A673 (cell line): ENCODE measurements around the gene MORN5. TPM values are rescaled to one million over a fixed set of nuclear protein-coding genes. Genes with fewer than 3 reads are reported as not detected.

Experiments
- BruUV-seq: library from RNA; stranded (reverse); fragments of 400-500 nt; replicated peaks from 2 replicates; lab custom pipeline; 2021; lab: Mats Ljungman, UMichigan
- CTCF ChIA-PET: fragments of 300-600 bp; sonication (Branson Sonifier 250); formaldehyde crosslinking; loops from one replicate; lab custom pipeline; 2022; ENCODE audit warnings: antibody characterized with exemption; lab: Charles Lee
- POLR2A ChIA-PET: fragments of 300-600 bp; sonication (Branson Sonifier 250); formaldehyde crosslinking; loops from one replicate; lab custom pipeline; 2022; ENCODE audit warnings: antibody characterized with exemption; ENCODE audit not compliant: low non-redundant PET; lab: Charles Lee
- DNase-seq: peaks from one replicate; pipeline ENCODE4 v3.0.0-alpha.2; 2015; ENCODE audit warnings: low spot score
- H3K27ac ChIP-seq: fragments of 200-600 bp; sonication (generic); 2 replicates; pipeline ENCODE4 v1.5.1; 2016; ENCODE audit warnings: mixed run types, low read depth, mild to moderate bottlenecking, mixed read lengths, antibody characterized with exemption, low read length; ENCODE audit not compliant: poor library complexity, severe bottlenecking
- H3K27me3 ChIP-seq: fragments of 200-600 bp; sonication (generic); replicated peaks from 2 replicates; pipeline ENCODE4 v1.6.1; 2017; ENCODE audit warnings: mixed run types, low read depth, mild to moderate bottlenecking, mixed read lengths, antibody characterized with exemption, low read length; ENCODE audit not compliant: insufficient read depth, poor library complexity
- H3K36me3 ChIP-seq: fragments of 200-600 bp; sonication (generic); 2 replicates; pipeline ENCODE4 v1.6.1; 2016; ENCODE audit warnings: mixed run types, mild to moderate bottlenecking, mixed read lengths, antibody characterized with exemption, low read length; ENCODE audit not compliant: insufficient read depth, poor library complexity, severe bottlenecking
- H3K4me1 ChIP-seq: fragments of 200-600 bp; sonication (generic); 2 replicates; pipeline ENCODE4 v1.6.1; 2017; ENCODE audit warnings: mixed run types, mild to moderate bottlenecking, mixed read lengths, antibody characterized with exemption, low read length; ENCODE audit not compliant: insufficient read depth, poor library complexity, severe bottlenecking
- H3K4me3 ChIP-seq: fragments of 200-600 bp; sonication (generic); 2 replicates; pipeline ENCODE4 v1.5.1; 2016; ENCODE audit warnings: low read depth, mixed run types, mild to moderate bottlenecking, mixed read lengths, low read length; ENCODE audit not compliant: poor library complexity, severe bottlenecking
- H3K9me3 ChIP-seq: fragments of 200-600 bp; sonication (generic); 2 replicates; pipeline ENCODE4 v1.6.1; 2016; ENCODE audit warnings: mixed run types, low read depth, mild to moderate bottlenecking, mixed read lengths, antibody characterized with exemption, low read length; ENCODE audit not compliant: poor library complexity, severe bottlenecking
- EZH2 ChIP-seq: fragments of 200-600 bp; sonication (generic); IDR thresholded peaks from 2 replicates; pipeline ENCODE4 v1.6.1; 2017; ENCODE audit warnings: borderline replicate concordance, low read depth, mild to moderate bottlenecking, mixed read lengths, antibody characterized with exemption, low read length; ENCODE audit not compliant: poor library complexity, severe bottlenecking
- intact Hi-C: fragments of 100-400 bp; cut with micrococcal nuclease; formaldehyde crosslinking; loops from one replicate; pipeline ENCODE4 v1.10.0; 2022; ENCODE audit not compliant: unreplicated experiment
- total RNA-seq: library from RNA; stranded (reverse); gene quantifications from 2 replicates; pipeline ENCODE4 v1.2.3, GENCODE V29; 2021
- TF ChIP-seq, protein P1 (sequence below): fragments of 300-800, 200-600 bp; sonication (generic); conservative IDR thresholded peaks from 2 replicates; pipeline ENCODE4 v1.5.1; 2017; ENCODE audit warnings: low read depth, mild to moderate bottlenecking, antibody characterized with exemption, low read length, moderate library complexity, mixed read lengths

The MORN5 gene
- total RNA-seq, 1 experiment from 2014 or later = not detected

GRCh38 chr9:122227575-122227900, 67.8 kb downstream of the MORN5 start:
- Histone ChIP-seq H3K4me1 (no peaks in the 10 kb centered on the region), H3K9me3 (no peaks in the 10 kb centered on the region), H3K27me3 (peaks cover 98% of the 10 kb centered on the region), H3K4me3 (no peak overlapping the region), H3K27ac (no peak overlapping the region), H3K36me3 (no peaks in the 10 kb centered on the region)
- BruUV-seq = no TSS peak
- DNase-seq = no peak
- intact Hi-C loops = no loop called here
- ChIA-PET CTCF (no interaction called here), POLR2A (no interaction called here)
- peak; percentile 27 for TF ChIP-seq EZH2
- TF ChIP-seq, protein P1, sequence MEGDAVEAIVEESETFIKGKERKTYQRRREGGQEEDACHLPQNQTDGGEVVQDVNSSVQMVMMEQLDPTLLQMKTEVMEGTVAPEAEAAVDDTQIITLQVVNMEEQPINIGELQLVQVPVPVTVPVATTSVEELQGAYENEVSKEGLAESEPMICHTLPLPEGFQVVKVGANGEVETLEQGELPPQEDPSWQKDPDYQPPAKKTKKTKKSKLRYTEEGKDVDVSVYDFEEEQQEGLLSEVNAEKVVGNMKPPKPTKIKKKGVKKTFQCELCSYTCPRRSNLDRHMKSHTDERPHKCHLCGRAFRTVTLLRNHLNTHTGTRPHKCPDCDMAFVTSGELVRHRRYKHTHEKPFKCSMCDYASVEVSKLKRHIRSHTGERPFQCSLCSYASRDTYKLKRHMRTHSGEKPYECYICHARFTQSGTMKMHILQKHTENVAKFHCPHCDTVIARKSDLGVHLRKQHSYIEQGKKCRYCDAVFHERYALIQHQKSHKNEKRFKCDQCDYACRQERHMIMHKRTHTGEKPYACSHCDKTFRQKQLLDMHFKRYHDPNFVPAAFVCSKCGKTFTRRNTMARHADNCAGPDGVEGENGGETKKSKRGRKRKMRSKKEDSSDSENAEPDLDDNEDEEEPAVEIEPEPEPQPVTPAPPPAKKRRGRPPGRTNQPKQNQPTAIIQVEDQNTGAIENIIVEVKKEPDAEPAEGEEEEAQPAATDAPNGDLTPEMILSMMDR = no peak

DNA sequence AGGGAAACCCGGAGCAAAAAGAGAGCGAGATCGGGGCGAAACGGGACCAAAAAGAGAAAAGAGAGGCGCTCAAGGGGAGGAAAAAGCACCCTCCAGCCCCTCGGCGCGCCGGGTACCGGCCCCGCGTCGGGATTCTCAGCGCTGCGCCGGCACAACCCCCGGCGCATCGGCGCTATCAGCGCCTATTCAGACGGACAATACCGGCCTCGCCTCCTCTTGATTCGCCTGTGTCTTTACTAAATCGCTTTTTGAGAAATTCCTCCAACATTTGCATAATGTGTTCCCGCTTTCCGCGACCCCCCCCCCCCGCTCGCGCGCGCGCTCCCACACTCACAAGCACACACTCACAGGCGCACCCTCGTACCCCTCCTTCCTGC, 68.5 kb downstream of the MORN5 start:
- DNase-seq = no peak
- CTCF ChIA-PET = no interaction called here
- Histone ChIP-seq H3K4me3 (peak overlapping the region; percentile 41), H3K36me3 (no peaks in the 10 kb centered on the region), H3K27ac (no peak overlapping the region), H3K27me3 (peaks cover 97% of the 10 kb centered on the region), H3K4me1 (no peaks in the 10 kb centered on the region), H3K9me3 (no peaks in the 10 kb centered on the region)
- no TSS peak for BruUV-seq
- TF ChIP-seq, protein P1 = no peak
- no peak for TF ChIP-seq EZH2
- POLR2A ChIA-PET = no interaction called here
- intact Hi-C loops = no loop called here

DNA sequence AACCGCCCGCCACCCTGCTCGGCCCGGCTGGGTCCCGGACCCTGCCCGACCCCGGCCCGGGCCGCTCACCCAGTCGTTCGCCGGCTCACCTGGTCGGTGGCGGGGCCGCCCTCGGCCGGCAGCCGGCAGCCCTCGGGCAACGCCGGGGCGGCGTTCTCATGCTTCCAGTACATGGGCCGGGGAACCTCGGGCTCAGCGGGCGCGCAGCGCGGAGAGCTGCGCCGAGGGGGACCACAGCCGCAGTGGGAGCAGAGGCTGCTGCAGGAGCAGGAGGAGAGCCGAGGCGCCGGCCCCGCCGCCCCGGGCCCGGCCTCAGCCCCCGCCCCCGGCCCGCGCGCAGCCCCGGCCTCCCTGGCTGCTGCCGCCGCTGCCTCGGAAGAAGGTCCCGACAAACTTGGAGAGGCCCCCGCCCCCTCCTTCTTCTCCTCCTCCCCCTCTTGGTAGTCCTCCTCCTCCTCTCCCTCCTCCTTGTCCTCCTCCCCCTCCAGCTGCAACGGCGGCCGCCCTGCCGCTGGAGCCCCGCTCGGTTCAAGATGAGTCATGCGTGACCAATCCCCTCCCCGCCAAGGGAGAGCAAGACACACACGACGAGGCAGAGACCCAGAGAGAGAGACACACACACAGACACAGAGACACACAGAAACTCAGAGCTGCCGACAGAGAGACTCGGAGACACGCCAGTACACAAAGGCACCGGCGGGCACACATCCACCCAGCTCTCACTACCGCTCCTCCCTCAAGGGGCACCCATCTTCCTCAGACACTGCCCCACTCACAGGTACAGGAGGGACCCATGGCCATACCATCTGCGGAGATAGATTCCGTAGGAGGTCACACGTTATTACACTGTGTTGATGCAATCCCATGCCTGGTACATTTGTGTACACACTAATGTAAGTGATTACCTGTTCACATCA, 69.1 kb downstream of the MORN5 start, which contains the start of gene LHX6:
Gene LHX6, minus strand, starts transcription at position 390 of the 917 bp plus-strand sequence. Its CDS starts 217 bp downstream, at position 173.
- H3K4me1 ChIP-seq = no peaks in the 10 kb centered on the region
- ChIA-PET POLR2A (interaction anchor here (0.6 kb wide), 1 partner anchor 1733 kb away, joined by 3 read pairs; no protein-coding TSS in a partner anchor), CTCF (no interaction called here)
- no peak for DNase-seq
- peak within 1 kb of the TSS; percentile 41 for H3K4me3 ChIP-seq
- peaks cover 97% of the 10 kb centered on the region for H3K27me3 ChIP-seq
- intact Hi-C loops = no loop called here
- H3K27ac ChIP-seq = no peak within 1 kb of the TSS
- H3K9me3 ChIP-seq = no peaks in the 10 kb centered on the region
- BruUV-seq = no TSS peak
- TF ChIP-seq EZH2 = peak; percentile 98
- TF ChIP-seq, protein P1 = no peak
- H3K36me3 ChIP-seq = no peaks in the 10 kb centered on the region
